Astrocyte of the hippocampus (primary cell): Measurements from ENCODE around the gene APOF.
"Not testable (repeated sequence)": the region's sequence is repeated elsewhere in the genome, so short reads cannot be mapped to it uniquely, and the experiment has no call there.

Source experiments
- DNase-seq: peaks from one replicate; pipeline ENCODE4 v3.0.0; 2011; ENCODE audit warnings: low read depth, low spot score

Gene APOF

DNA sequence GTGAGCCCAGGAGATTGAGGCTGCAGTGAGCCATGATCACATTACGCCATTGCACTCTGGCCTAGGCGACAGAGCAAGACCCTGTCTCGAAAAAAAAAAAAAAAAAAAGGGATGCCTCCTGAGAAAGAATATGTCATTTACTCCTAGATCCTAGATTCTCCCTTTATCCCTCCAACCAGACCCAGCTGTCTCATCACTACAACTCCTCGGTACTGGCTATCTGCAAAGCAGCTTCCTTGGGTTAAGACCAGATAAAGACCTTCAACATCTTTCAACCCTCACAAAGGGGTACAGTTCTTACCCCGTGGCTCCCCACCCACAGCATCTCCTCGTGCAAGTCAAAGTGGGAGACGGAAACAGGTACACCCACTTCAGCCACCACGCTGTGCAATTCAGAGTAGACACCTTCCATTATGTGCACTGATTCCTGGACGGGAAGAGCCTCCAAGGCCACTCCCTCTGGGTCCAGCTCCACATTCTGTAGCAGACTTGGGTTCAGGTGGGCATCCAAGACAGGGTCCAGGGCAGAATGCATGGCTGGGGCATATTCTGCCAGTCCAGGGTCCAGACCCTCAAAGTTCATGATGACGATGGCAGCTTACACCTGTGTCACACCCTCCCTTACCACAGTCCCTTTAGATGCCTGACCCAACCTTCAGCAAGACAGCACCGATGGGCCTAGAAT, 30.0 kb downstream of the APOF start:
- DNase-seq: no peak

DNA sequence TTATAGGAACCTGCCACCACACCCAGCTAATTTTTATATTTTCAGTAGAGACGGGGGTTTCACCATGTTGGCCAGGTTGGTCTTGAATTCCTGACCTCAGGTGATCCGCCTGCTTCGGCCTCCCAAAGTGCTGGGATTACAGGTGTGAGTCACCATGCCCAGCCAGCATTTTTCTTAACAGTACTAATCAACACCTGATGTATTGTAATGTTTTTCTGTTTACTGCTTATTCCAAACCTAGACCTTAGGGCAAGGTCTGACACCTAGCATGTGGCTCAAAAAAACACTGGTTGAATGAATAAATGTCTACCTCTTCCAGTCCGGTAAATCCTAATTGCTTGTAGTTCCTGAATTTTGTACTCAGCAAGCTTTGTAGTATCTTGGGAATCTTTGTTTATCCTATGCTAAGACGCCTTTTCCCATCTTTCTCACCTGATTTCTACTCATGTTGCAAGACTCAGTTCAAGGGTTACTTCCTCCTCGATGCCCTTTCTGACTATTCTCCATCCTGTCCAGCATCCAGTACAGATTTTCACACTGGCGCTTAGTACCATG, 31.6 kb downstream of the APOF start:
- DNase-seq: no peak

DNA sequence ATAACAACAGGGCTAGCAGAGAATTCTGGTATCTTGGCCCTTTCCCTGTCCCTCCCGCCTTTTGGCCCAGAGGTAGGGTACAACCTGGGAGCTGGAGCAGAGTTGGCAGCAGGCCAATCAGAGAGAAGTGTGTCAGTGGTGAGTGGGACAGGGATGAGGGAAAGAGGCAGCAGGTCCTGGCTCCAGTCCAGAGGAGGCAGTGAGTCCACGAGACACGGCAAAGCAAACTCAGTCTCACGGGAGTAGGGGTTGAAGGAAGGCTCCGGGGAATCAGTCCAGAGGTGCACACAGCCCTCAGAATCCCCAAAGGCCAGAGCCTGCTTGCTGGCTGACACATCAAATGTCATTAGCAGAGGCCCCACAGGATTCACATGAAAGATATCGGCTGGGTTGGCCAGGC, 36.1 kb downstream of the APOF start:
- DNase-seq: no peak

DNA sequence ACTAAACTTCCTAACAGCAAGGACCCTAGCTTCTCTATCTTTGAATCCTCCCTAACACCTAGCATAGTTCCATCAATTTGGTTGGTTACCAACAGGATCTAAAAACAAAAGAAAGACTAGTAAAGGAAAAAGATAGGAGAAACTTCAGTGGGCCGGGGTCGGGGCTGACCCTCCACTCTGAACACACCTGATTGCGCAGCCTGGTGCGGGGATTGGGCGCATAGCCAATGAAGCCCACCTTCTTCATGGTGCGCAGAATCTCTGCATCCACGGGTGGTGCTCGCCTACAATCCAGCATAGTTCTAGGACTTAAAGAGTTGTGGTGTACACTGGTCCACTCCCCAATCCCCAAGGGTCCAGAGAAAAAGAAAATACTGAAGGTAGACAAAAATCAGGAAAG, 36.5 kb downstream of the APOF start:
- no peak for DNase-seq

DNA sequence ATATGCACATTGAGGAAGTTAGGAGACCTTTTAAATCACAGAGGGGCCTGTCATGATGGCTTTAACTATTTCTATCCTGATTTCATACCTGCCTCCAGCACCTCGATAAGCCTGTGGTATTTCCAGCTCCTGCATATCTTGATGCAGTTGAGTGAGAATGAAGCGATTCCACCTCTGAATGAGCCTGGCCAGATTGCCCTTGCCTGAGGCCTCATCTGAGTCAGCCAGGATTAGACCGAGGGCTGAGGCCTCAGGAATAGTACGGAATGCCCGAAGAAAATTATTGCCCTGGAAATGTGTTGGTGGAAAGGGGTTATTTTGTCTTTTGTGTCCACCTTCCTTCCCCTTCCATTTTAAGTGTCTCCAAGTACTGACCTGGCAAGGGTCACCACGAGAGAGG, 38.5 kb downstream of the APOF start:
- no peak for DNase-seq

DNA sequence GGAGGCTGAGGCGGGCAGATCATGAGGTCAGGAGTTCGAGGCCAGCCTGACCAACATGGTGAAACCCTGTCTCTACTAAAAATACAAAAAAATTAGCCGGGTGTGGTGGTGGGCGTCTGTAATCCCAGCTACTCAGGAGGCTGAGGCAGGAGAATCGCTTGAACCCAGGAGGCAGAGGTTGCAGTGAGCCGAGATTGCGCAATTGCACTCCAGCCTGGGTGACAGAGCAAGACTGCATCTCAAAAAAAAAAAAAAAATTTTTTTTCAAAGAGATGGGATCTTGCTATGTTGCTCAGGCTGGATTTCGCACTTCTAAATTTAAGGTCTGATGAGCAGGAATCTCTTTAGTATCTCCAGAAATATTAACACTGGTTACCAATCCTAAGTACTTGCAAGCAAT, 41.0 kb downstream of the APOF start:
- DNase-seq: not testable (repeated sequence)

DNA sequence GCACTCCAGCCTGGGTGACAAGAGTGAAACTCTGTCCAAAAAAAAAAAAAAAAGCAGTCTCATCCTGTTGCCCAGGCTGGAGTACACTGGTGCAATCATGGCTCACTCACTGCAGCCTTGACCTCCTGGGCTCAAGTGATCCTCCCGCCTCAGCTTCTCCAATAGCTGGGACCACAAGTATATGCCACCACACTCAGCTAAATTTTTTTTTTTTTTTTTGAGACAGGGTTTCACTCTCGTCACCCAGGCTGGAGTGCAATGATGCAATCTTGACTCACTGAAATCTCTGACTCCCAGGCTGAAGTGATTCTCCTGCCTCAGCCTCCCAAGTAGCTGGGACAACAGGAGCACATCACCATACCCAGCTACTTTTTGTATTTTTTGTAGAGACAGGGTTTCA, 41.6 kb downstream of the APOF start:
- no peak for DNase-seq

DNA sequence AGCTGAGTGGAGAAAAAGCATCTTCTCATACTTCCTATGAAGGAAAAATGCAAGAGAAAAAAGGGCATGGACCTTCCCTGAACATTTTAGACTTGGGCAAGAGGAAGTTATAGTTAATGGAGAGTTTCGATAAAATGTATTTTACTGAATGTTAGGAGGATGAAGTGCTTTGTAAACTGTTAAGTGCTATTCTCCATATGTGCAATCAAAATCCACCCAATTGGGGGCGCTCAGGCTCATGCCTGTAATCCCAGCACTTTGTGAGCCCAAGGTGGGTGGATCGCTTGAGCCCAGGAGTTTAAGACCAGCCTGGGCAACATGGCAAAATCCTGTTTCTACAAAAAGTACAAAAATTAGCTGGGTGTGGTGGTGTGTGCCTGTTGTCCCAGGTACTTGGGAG, 45.0 kb downstream of the APOF start:
- DNase-seq: no peak

DNA sequence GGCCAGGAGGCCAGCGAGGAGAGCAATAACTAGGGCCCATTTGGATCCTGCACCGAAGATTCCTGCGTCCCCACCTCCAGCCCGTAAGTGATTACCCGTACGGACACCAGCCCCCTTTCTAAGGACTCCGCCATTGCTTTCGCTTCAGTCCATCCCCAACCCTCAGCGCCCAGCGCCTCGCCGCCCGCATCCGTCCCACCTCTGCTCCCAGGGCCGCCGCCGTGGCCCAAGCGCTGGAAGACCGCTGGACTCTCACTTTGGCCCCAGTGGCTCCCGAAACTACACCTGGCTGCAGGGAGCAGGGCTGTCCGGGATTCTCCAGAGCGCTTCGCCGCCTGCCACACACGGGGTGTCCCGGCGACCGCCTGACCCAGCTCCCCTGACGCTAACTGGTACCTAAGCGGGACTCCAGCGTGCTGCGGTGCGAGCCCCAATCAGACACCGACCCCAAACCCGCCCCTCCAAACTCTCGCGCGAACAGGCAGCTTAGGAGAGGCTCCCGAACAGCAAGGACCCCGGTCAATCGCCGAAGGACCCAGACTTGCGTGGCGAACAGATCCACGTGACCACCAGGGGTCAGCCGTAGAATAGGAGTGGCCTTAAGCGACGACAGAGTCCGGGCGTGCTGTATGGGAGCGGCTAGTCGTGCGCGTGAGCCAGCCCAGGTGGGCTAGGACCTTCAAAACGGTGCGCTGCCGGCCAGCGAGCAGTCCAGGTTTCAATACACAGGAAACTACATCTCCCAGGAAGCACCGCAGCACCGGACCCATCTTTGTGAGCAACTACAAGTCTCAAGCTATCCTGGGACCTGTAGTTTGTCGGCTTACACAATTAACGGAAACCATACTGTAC, 46.8 kb downstream of the APOF start, which contains the start of gene CNPY2:
TSS of gene CNPY2 (minus strand) at position 367 of the 852 bp plus-strand sequence. CDS start 771 bp downstream, outside the sequence.
- DNase-seq: peak; percentile 98

DNA sequence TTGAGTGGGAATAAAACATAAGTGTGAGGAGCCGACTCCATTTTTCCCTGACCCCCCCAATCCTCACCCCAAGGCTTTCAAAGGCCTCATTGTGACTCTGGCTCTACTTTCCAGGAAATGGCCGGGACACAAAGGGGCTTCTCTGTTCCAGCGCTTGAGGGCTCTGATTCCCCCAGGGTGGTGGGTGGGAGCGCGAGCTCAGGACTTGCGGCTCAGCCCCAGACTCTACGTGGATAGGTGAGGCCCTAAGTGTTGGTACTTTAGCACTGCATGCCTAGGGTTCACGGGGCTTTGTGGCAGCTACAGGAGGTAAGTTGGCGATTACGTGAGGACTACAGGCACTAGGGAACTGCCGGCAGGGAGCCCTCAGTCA, 47.4 kb downstream of the APOF start:
- peak; percentile 47 for DNase-seq

DNA sequence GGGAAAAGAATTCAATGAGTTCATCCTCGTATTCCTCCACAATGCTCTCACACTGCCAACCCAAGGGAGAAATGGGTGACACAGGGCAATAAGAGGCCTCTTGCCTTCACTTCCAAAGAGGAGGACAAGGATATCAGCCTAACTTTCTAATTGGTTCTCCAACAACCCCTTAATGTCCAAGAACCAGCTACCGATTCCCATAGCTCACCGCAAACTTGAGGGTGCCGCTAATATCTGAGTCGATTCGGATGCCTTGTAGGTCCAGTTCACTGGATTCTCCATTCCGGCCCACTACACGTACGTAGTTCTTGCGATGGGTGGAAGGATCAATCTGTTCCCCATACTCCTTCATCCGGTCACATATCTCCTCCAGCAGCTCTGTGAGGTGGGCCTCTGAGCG, 51.7 kb downstream of the APOF start:
- DNase-seq: no peak
